Endothelial cell of umbilical vein (primary cell): ENCODE results near the gene KRTAP10-11. TPM values are rescaled to one million over a fixed set of nuclear protein-coding genes. Genes with fewer than 3 reads are reported as not detected.
"Not testable (repeated sequence)": the region's sequence is repeated elsewhere in the genome, so short reads cannot be mapped to it uniquely, and the experiment has no call there.

Experiments
- BruUV-seq: library from RNA; stranded (reverse); fragments of 400-500 nt; replicated peaks from 2 replicates; lab custom pipeline; 2021; lab: Mats Ljungman, UMichigan
- CTCF ChIA-PET: fragments of 300-600, 350-600 bp; sonication (Branson Sonifier 250); formaldehyde crosslinking; loops from one replicate; lab custom pipeline; 2021; ENCODE audit warnings: antibody characterized with exemption, inconsistent platforms; lab: Charles Lee
- POLR2A ChIA-PET: fragments of 300-600, 350-600 bp; sonication (Branson Sonifier 250); formaldehyde crosslinking; loops from one replicate; lab custom pipeline; 2021; ENCODE audit warnings: antibody characterized with exemption, inconsistent platforms; lab: Charles Lee
- DNase-seq: peaks from one replicate; pipeline ENCODE4 v3.0.0-alpha.2; 2011; ENCODE audit warnings: low read depth, low spot score
- FAIRE-seq: peaks from 2 replicates; lab custom pipeline; 2011; peaks lifted over from hg19 to GRCh38; lab: Jason Lieb, UNC
- H2AFZ ChIP-seq: 2 replicates; pipeline ENCODE4 v1.6.0; 2012; ENCODE audit warnings: low read depth, low read length, control low read depth, inconsistent platforms
- H3K27ac ChIP-seq: 2 replicates; pipeline ENCODE4 v1.5.1; 2011; ENCODE audit warnings: low read depth, mild to moderate bottlenecking, control low read depth, low read length, moderate library complexity; ENCODE audit not compliant: insufficient read depth
- H3K27me3 ChIP-seq, 2 experiments: 2 replicates each; pipeline versions ENCODE4 v1.6.0 to v1.6.1; 2011; ENCODE audit warnings: low read length in 2 of 2, mixed read lengths in 1 of 2; ENCODE audit not compliant: control insufficient read depth in 2 of 2, insufficient read depth in 2 of 2
- H3K36me3 ChIP-seq, 2 experiments: 2 replicates in 1 of 2; 3 replicates in 1 of 2; pipeline ENCODE4 v1.5.1; 2011; ENCODE audit warnings: low read length in 2 of 2, mild to moderate bottlenecking in 1 of 2, moderate library complexity in 1 of 2; ENCODE audit not compliant: control insufficient read depth in 2 of 2, insufficient read depth in 2 of 2; ENCODE audit errors: extremely low read depth in 1 of 2
- H3K4me1 ChIP-seq: 3 replicates; pipeline ENCODE4 v1.5.1; 2011; ENCODE audit warnings: mild to moderate bottlenecking, low read length; ENCODE audit not compliant: control insufficient read depth, insufficient read depth; ENCODE audit errors: extremely low read depth
- H3K4me2 ChIP-seq: 2 replicates; pipeline ENCODE4 v1.6.1; 2011; ENCODE audit warnings: low read length, control low read depth, mixed read lengths; ENCODE audit not compliant: insufficient read depth
- H3K4me3 ChIP-seq, 3 experiments: fragments of 200-600 bp in 1 of 3; sonication (generic), shearing (Covaris generic) in 1 of 3; replicated peaks in 1 of 3; 2 replicates each; pipeline ENCODE4 v1.5.1; 2011 to 2016; ENCODE audit warnings: control low read depth in 3 of 3, low read length in 3 of 3, mild to moderate bottlenecking in 2 of 3, inconsistent platforms in 1 of 3, low read depth in 1 of 3, moderate library complexity in 1 of 3; ENCODE audit not compliant: insufficient read depth in 1 of 3
- H3K79me2 ChIP-seq: 2 replicates; pipeline ENCODE4 v1.6.0; 2012; ENCODE audit warnings: low read length, inconsistent platforms; ENCODE audit not compliant: control insufficient read depth, insufficient read depth
- H3K9ac ChIP-seq: replicated peaks from 2 replicates; pipeline ENCODE3; 2011; ENCODE audit warnings: low read length, control low read depth; ENCODE audit not compliant: insufficient read depth; ENCODE audit errors: extremely low read depth
- H3K9me1 ChIP-seq: replicated peaks from 3 replicates; pipeline ENCODE4 v1.6.0; 2011; ENCODE audit warnings: mild to moderate bottlenecking, low read length; ENCODE audit not compliant: control insufficient read depth, insufficient read depth; ENCODE audit errors: extremely low read depth
- H3K9me3 ChIP-seq: replicated peaks from 2 replicates; pipeline ENCODE4 v1.5.1; 2012; ENCODE audit warnings: low read length, inconsistent platforms; ENCODE audit not compliant: control insufficient read depth, insufficient read depth
- H4K20me1 ChIP-seq: replicated peaks from 2 replicates; pipeline ENCODE3; 2011; ENCODE audit warnings: mild to moderate bottlenecking, low read length; ENCODE audit not compliant: control insufficient read depth, insufficient read depth; ENCODE audit errors: extremely low read depth
- MYC ChIP-seq: IDR thresholded peaks from one replicate; pipeline ENCODE4 v1.6.1; 2011; ENCODE audit warnings: mild to moderate bottlenecking, low read depth, low read length
- POLR2AphosphoS5 ChIP-seq: IDR thresholded peaks from 2 replicates; pipeline ENCODE4 v1.6.1; 2012; ENCODE audit warnings: low read depth, mild to moderate bottlenecking, control low read depth, low read length, moderate library complexity; ENCODE audit not compliant: insufficient read depth
- dilution Hi-C: fragments of 300-500 bp; cut with MboI; formaldehyde crosslinking; loops from one replicate; pipeline ENCODE4 v1.15.0; 2019; ENCODE audit warnings: low sequenced_read_pairs; ENCODE audit not compliant: extremely low pct_ligation_motif_present
- intact Hi-C: fragments of 100-400 bp; cut with micrococcal nuclease; formaldehyde crosslinking; loops from one replicate; pipeline ENCODE4 v1.10.0; 2022
- polyA plus RNA-seq, 4 experiments: library from polyadenylated mRNA; depleted of rRNA in 3 of 4; stranded (reverse) in 3 of 4; unstranded in 1 of 4; fragments of >200 nt; gene quantifications; 2 replicates each; pipeline versions ENCODE4 v1.2.1 to v1.2.3, GENCODE V29; 2011 to 2012; ENCODE audit warnings: missing spikeins in 1 of 4
- total RNA-seq: library from RNA; stranded (reverse); gene quantifications from 2 replicates; pipeline ENCODE4 v1.2.3, GENCODE V29; 2021
- TF ChIP-seq, protein P1 (sequence below), 2 donors: IDR thresholded peaks; 1 replicate in 1 of 2; 2 replicates in 1 of 2; pipeline ENCODE4 v1.5.1; 2011; ENCODE audit warnings: low read length in 2 of 2, mild to moderate bottlenecking in 2 of 2, moderate library complexity in 2 of 2, control low read depth in 1 of 2, inconsistent platforms in 1 of 2, low read depth in 1 of 2; ENCODE audit not compliant: insufficient read depth in 1 of 2; ENCODE audit errors: extremely low read depth in 1 of 2

The KRTAP10-11 gene
- total and polyA plus RNA-seq, 2 donors (not counting 3 experiments of a cell fraction or from before 2014, with no cell fraction given): not detected

DNA sequence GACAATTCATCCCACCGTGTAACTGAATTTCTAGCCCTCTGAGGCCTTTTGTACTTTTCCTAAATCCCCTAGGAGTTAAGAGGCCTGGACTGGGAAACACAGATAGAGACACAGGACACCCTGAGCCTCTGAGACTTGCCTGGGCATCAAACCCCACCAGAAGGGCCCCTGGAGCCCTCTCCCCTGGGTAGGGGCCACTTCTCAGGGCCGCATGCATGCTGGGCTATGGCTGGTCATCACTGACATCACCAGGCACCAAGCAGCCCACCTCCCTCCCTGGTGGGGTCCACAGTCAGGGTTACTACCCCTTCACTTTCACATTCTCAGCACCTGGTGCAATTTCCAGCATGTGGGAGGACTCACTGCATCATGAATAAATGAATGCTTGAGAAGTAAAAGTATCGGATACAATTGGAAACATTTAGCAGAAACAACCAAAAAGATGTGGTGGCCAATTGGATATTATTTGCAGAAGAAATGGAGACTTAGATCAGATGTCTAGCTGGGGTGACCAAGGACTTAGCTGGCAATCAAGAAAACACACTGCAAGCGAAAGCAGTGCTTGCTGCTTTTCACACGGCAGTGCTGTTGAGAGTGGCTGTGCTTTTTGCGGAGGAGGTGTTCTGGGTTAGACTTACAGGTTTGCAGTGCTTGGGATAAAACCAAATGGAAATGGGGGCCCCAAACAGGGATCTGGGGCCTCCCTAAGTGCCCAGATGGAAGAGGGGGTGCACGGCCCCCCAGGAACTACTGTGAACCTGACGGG lies 46.8 kb upstream of the KRTAP10-11 start:
- Histone ChIP-seq H3K4me2 (no peak overlapping the region), H3K9me3 (no peaks in the 10 kb centered on the region), H3K9me1 (no peaks in the 10 kb centered on the region), H3K36me3 (no peaks in the 10 kb centered on the region), H2AFZ (no peak overlapping the region), H4K20me1 (no peaks in the 10 kb centered on the region), H3K4me1 (no peaks in the 10 kb centered on the region), H3K27ac (no peak overlapping the region), H3K4me3 (no peak overlapping the region), H3K9ac (no peak overlapping the region), H3K79me2 (no peaks in the 10 kb centered on the region), H3K27me3 (peaks cover 0 to 2% of the 10 kb centered on the region in 2 experiments)
- FAIRE-seq (no peak), DNase-seq (no peak)
- CTCF ChIA-PET: interaction anchor here (1.4 kb wide), 1 partner anchor 194 kb away, joined by 4 read pairs; no protein-coding TSS in a partner anchor
- dilution Hi-C loops (no loop called here), intact Hi-C loops (no loop called here)
- BruUV-seq: no TSS peak
- POLR2A ChIA-PET: no interaction called here
- TF ChIP-seq MYC: no peak
- TF ChIP-seq POLR2AphosphoS5: no peak
- TF ChIP-seq, protein P1, sequence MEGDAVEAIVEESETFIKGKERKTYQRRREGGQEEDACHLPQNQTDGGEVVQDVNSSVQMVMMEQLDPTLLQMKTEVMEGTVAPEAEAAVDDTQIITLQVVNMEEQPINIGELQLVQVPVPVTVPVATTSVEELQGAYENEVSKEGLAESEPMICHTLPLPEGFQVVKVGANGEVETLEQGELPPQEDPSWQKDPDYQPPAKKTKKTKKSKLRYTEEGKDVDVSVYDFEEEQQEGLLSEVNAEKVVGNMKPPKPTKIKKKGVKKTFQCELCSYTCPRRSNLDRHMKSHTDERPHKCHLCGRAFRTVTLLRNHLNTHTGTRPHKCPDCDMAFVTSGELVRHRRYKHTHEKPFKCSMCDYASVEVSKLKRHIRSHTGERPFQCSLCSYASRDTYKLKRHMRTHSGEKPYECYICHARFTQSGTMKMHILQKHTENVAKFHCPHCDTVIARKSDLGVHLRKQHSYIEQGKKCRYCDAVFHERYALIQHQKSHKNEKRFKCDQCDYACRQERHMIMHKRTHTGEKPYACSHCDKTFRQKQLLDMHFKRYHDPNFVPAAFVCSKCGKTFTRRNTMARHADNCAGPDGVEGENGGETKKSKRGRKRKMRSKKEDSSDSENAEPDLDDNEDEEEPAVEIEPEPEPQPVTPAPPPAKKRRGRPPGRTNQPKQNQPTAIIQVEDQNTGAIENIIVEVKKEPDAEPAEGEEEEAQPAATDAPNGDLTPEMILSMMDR (IDR thresholded peaks at IDR 0.05; ENCODE audit: extremely low read depth in 1 of 2, insufficient read depth in 1 of 2, low read depth in 1 of 2, low read length in 2 of 2): no peak

DNA sequence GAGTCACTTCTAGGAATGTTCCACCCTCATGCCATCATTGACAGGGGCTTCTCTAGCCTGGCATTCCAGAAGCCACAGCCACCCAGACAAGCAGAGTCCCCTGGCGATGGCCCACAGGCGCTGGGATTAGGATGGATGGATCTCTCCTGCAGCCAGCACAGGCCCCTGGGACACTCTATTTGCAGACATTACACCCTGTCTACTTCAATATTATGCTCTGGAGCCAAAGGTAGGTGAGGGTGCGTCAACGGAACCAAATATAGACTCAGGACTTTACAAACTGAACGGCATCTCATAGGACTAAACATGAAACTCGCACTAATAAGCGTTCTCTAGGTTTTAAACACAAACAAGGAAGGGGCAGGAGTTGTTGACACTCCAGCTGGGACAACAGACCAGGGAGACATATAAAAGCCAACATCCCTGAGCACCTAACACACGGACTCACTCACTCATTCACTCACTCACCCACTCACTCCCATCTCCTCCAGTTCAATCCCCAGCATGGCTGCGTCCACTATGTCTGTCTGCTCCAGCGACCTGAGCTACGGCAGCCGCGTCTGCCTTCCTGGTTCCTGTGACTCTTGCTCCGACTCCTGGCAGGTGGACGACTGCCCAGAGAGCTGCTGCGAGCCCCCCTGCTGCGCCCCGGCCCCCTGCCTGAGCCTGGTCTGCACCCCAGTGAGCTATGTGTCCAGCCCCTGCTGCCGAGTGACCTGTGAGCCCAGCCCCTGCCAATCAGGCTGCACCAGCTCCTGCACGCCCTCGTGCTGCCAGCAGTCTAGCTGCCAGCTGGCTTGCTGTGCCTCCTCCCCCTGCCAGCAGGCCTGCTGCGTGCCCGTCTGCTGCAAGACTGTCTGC lies 45.9 kb upstream of the KRTAP10-11 start, which contains the start of gene KRTAP10-7:
Gene KRTAP10-7, plus strand, starts transcription at position 480 of the 861 bp plus-strand sequence. Its CDS starts 25 bp downstream, at position 505.
- POLR2A ChIA-PET, H2AFZ ChIP-seq, intact Hi-C loops, H4K20me1 ChIP-seq, H3K9me1 ChIP-seq, H3K79me2 ChIP-seq, H3K27me3 ChIP-seq, H3K36me3 ChIP-seq, H3K4me1 ChIP-seq, H3K27ac ChIP-seq, BruUV-seq, H3K4me2 ChIP-seq, H3K9ac ChIP-seq, DNase-seq, H3K4me3 ChIP-seq, H3K9me3 ChIP-seq, FAIRE-seq, dilution Hi-C loops: not testable (repeated sequence)
- CTCF ChIA-PET: interaction anchor here (0.6 to 1.4 kb wide), 3 partner anchors 8 to 193 kb away, joined by 3 to 4 read pairs (median 4); partner anchors contain the start of gene KRTAP10-6

DNA sequence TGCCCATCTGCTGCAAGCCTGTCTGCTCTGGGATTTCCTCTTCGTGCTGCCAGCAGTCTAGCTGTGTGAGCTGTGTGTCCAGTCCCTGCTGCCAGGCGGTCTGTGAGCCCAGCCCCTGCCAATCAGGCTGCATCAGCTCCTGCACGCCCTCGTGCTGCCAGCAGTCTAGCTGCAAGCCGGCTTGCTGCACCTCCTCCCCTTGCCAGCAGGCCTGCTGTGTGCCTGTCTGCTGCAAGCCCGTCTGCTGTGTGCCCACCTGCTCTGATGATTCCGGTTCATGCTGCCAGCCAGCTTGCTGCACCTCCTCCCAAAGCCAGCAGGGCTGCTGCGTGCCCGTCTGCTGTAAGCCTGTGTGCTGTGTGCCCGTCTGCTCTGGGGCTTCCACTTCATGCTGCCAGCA lies 45.1 kb upstream of the KRTAP10-11 start:
- H3K79me2 ChIP-seq, H3K4me3 ChIP-seq, H3K27me3 ChIP-seq, H3K36me3 ChIP-seq, H3K9ac ChIP-seq, H3K9me1 ChIP-seq, DNase-seq, dilution Hi-C loops, H3K4me1 ChIP-seq, H3K27ac ChIP-seq, H3K9me3 ChIP-seq, POLR2A ChIA-PET, H3K4me2 ChIP-seq, BruUV-seq, FAIRE-seq, H2AFZ ChIP-seq, intact Hi-C loops, H4K20me1 ChIP-seq: not testable (repeated sequence)
- CTCF ChIA-PET: interaction anchor here (0.6 to 1.2 kb wide), 2 partner anchors 9 to 118 kb away, joined by 3 to 4 read pairs; partner anchors contain the start of gene KRTAP10-6
